Astrocyte of the spinal cord (primary cell): ENCODE results near the gene P2RY12.

Experiments
- DNase-seq: peaks from one replicate; pipeline ENCODE4 v3.0.0; 2011; ENCODE audit warnings: low read depth, low spot score
- H3K4me3 ChIP-seq: 2 replicates; pipeline ENCODE4 v1.5.1; 2011; ENCODE audit warnings: low read depth, mild to moderate bottlenecking, low read length, moderate library complexity
- CTCF ChIP-seq: IDR thresholded peaks from 2 replicates; pipeline ENCODE4 v1.5.1; 2012; ENCODE audit warnings: low read depth, mild to moderate bottlenecking, low read length, inconsistent platforms
- in situ Hi-C: cut with HindIII; loops from 2 replicates; pipeline ENCODE4 v1.10.0; 2017; ENCODE audit warnings: low sequenced_read_pairs

P2RY12 gene

GRCh38 chr3:151296226-151296625 is 88.3 kb downstream of the P2RY12 start:
- DNase-seq: no peak
- no peak for TF ChIP-seq CTCF
- no peak overlapping the region for H3K4me3 ChIP-seq
- in situ Hi-C loops: no loop called here

- no peak for TF ChIP-seq CTCF
- no peak for DNase-seq
- H3K4me3 ChIP-seq: no peak overlapping the region
- in situ Hi-C loops: no loop called here
Measured at GRCh38 chr3:151293127-151293526, 91.4 kb downstream of the P2RY12 start.

- peak; percentile 43 for TF ChIP-seq CTCF
- in situ Hi-C loops: no loop called here
- H3K4me3 ChIP-seq: no peak overlapping the region
- DNase-seq: peak; percentile 64
Measured at GRCh38 chr3:151290673-151291072, 93.9 kb downstream of the P2RY12 start.

- no peak for DNase-seq
- no peak overlapping the region for H3K4me3 ChIP-seq
- TF ChIP-seq CTCF: no peak
- in situ Hi-C loops: no loop called here
Measured at GRCh38 chr3:151289445-151289844, 95.1 kb downstream of the P2RY12 start.
